EH (cell line): ENCODE measurements around the gene CRTC2.

Source experiments
- DNase-seq: peaks from one replicate; pipeline ENCODE4 v3.0.0-alpha.2; 2015; ENCODE audit warnings: low read depth

Gene CRTC2

GRCh38 chr1:153976819-153977249, 18.4 kb upstream of the CRTC2 start:
- DNase-seq: no peak

GRCh38 chr1:153973525-153973924, 15.1 kb upstream of the CRTC2 start:
- no peak for DNase-seq

- no peak for DNase-seq
These were observed 14.7 kb upstream of the CRTC2 start for GRCh38 chr1:153973071-153973470.

- DNase-seq: no peak
These were observed 11.9 kb upstream of the CRTC2 start for GRCh38 chr1:153970346-153970745.

GRCh38 chr1:153968972-153969371, 10.6 kb upstream of the CRTC2 start:
- DNase-seq: no peak

GRCh38 chr1:153968408-153968807, 10.0 kb upstream of the CRTC2 start:
- DNase-seq: no peak

GRCh38 chr1:153968000-153968363, 9.6 kb upstream of the CRTC2 start:
- DNase-seq: no peak

- DNase-seq: peak; percentile 97
These were observed 8.9 kb upstream of the CRTC2 start, which contains the start of gene CREB3L4 for GRCh38 chr1:153967107-153967999. TSS of gene CREB3L4 (plus strand) at chr1:153967902. CDS start at chr1:153968526, 624 bp downstream.

GRCh38 chr1:153963850-153964331, 5.5 kb upstream of the CRTC2 start:
- DNase-seq: peak; percentile 54

- peak; percentile 96 for DNase-seq
These were observed 4.8 kb upstream of the CRTC2 start, which contains the start of gene SLC39A1 for GRCh38 chr1:153963030-153963849. TSS of gene SLC39A1 (minus strand) at chr1:153963537. CDS start at chr1:153962715, 822 bp downstream.

- peak; percentile 84 for DNase-seq
These were observed 3.9 kb upstream of the CRTC2 start for GRCh38 chr1:153962088-153963029.

- no peak for DNase-seq
These were observed 3.0 kb upstream of the CRTC2 start for GRCh38 chr1:153961421-153961820.

- DNase-seq: no peak
These were observed 1.8 kb upstream of the CRTC2 start for GRCh38 chr1:153960206-153960605.

GRCh38 chr1:153959454-153959853, 1.0 kb upstream of the CRTC2 start:
- no peak for DNase-seq

GRCh38 chr1:153958961-153959260, 499 bp upstream of the CRTC2 start:
- no peak for DNase-seq

GRCh38 chr1:153957744-153958110, 685 bp downstream of the CRTC2 start:
- peak; percentile 37 for DNase-seq

GRCh38 chr1:153956997-153957715, 1.3 kb downstream of the CRTC2 start:
- no peak for DNase-seq

- DNase-seq: no peak
These were observed 3.6 kb downstream of the CRTC2 start for GRCh38 chr1:153954826-153955225.

- DNase-seq: no peak
These were observed 4.5 kb downstream of the CRTC2 start for GRCh38 chr1:153953859-153954365.

GRCh38 chr1:153951801-153952200, 6.6 kb downstream of the CRTC2 start:
- no peak for DNase-seq

GRCh38 chr1:153951183-153951582, 7.2 kb downstream of the CRTC2 start:
- DNase-seq: no peak
